Glutamatergic neuron (in vitro differentiated cells): Measurements from ENCODE around the gene MED12L. TPM values are rescaled to one million over a fixed set of nuclear protein-coding genes. Genes with fewer than 3 reads are reported as not detected.
A peak's percentile ranks its signal among the peaks of the same experiment; 100 is the strongest.

ENCODE experiments used
- DNase-seq: peaks from one replicate; pipeline ENCODE4 v3.0.0; 2022
- H3K27ac Mint-ChIP-seq: one replicate; pipeline ENCODE4 v1.8.0; 2020; ENCODE audit warnings: mild to moderate bottlenecking, mixed read lengths, inconsistent platforms; ENCODE audit not compliant: unreplicated experiment
- H3K27me3 Mint-ChIP-seq: one replicate; pipeline ENCODE4 v1.8.0; 2020; ENCODE audit warnings: mild to moderate bottlenecking, moderate library complexity, mixed read lengths, inconsistent platforms; ENCODE audit not compliant: unreplicated experiment
- H3K36me3 Mint-ChIP-seq: one replicate; pipeline ENCODE4 v1.8.0; 2020; ENCODE audit warnings: mild to moderate bottlenecking, mixed read lengths, inconsistent platforms; ENCODE audit not compliant: unreplicated experiment
- H3K4me1 Mint-ChIP-seq: one replicate; pipeline ENCODE4 v1.8.0; 2020; ENCODE audit warnings: mild to moderate bottlenecking, low read depth, mixed read lengths, inconsistent platforms; ENCODE audit not compliant: unreplicated experiment
- H3K4me3 Mint-ChIP-seq: one replicate; pipeline ENCODE4 v1.8.0; 2020; ENCODE audit warnings: mild to moderate bottlenecking, mixed read lengths, inconsistent platforms; ENCODE audit not compliant: unreplicated experiment
- H3K9me3 Mint-ChIP-seq: one replicate; pipeline ENCODE4 v1.8.0; 2020; ENCODE audit warnings: mild to moderate bottlenecking, moderate library complexity, mixed read lengths, inconsistent platforms; ENCODE audit not compliant: unreplicated experiment
- CTCF ChIP-seq: fragments of 200-600 bp; sonication (generic); IDR thresholded peaks from one replicate; pipeline ENCODE4 v1.5.0; 2021; ENCODE audit not compliant: partially characterized antibody, unreplicated experiment
- total RNA-seq: library from RNA; stranded (reverse); fragmentation: NEBNext Ultra II Directional; extraction: Animal tissue kit (Norgen Biotek cat#: 25700); gene quantifications from one replicate; pipeline ENCODE4 v1.2.1, GENCODE V29; 2021; ENCODE audit not compliant: unreplicated experiment

MED12L gene
- total RNA-seq, 1 donor from 2014 or later = 7.8 TPM

GRCh38 chr3:151460228-151460627 is 374.8 kb downstream of the MED12L start:
- Mint-ChIP-seq H3K27ac (no peak overlapping the region), H3K4me1 (peaks cover 3% of the 10 kb centered on the region), H3K9me3 (no peaks in the 10 kb centered on the region), H3K36me3 (no peaks in the 10 kb centered on the region), H3K4me3 (peak overlapping the region; percentile 84), H3K27me3 (no peaks in the 10 kb centered on the region)
- DNase-seq = no peak
- TF ChIP-seq CTCF = no peak

GRCh38 chr3:151460774-151461450 is 375.4 kb downstream of the MED12L start, which contains the start of gene IGSF10:
TSS of gene IGSF10 (minus strand) at chr3:151461061. CDS start at chr3:151458709, 2,352 bp downstream.
- Mint-ChIP-seq H3K27ac (no peak within 1 kb of the TSS), H3K4me1 (peaks cover 3% of the 10 kb centered on the region), H3K9me3 (no peaks in the 10 kb centered on the region), H3K27me3 (peaks cover 1% of the 10 kb centered on the region), H3K36me3 (no peaks in the 10 kb centered on the region), H3K4me3 (peak within 1 kb of the TSS; percentile 84)
- peak; percentile 36 for DNase-seq
- TF ChIP-seq CTCF = no peak

- no peak for DNase-seq
- H3K4me1 Mint-ChIP-seq = peaks cover 3% of the 10 kb centered on the region
- no peaks in the 10 kb centered on the region for H3K36me3 Mint-ChIP-seq
- peaks cover 1% of the 10 kb centered on the region for H3K27me3 Mint-ChIP-seq
- no peaks in the 10 kb centered on the region for H3K9me3 Mint-ChIP-seq
- no peak for TF ChIP-seq CTCF
- H3K27ac Mint-ChIP-seq = no peak overlapping the region
- H3K4me3 Mint-ChIP-seq = no peak overlapping the region
These were observed 376.9 kb downstream of the MED12L start for GRCh38 chr3:151462278-151462780.

- H3K4me3 Mint-ChIP-seq = no peak overlapping the region
These were observed 377.5 kb downstream of the MED12L start for GRCh38 chr3:151462991-151463390.

More at GRCh38 chr3:151462991-151463390, 377.5 kb downstream of the MED12L start:
- peaks cover 1% of the 10 kb centered on the region for H3K27me3 Mint-ChIP-seq
- H3K4me1 Mint-ChIP-seq = peaks cover 3% of the 10 kb centered on the region
- no peaks in the 10 kb centered on the region for H3K9me3 Mint-ChIP-seq
- no peaks in the 10 kb centered on the region for H3K36me3 Mint-ChIP-seq
- no peak overlapping the region for H3K27ac Mint-ChIP-seq
- DNase-seq = no peak
- no peak for TF ChIP-seq CTCF
